Measurements from ENCODE around the gene ZNF766. TPM values are rescaled to one million over a fixed set of nuclear protein-coding genes. Genes with fewer than 3 reads are reported as not detected.
"Not testable (repeated sequence)": the region's sequence is repeated elsewhere in the genome, so short reads cannot be mapped to it uniquely, and the experiment has no call there.

ZNF766 gene
- polyA plus RNA-seq, 6 donors from 2014 or later = 27.8 to 62.4 (median 56.8) TPM

- DNase-seq; H3K27me3 Mint-ChIP-seq; H3K4me3 Mint-ChIP-seq; ATAC-seq (ENCODE audit: low read depth in 2 of 2): not testable (repeated sequence)
- peaks cover 21 to 38% of the 10 kb centered on the region in 2 donors for H3K36me3 Mint-ChIP-seq
- H3K9me3 Mint-ChIP-seq = peaks cover 3 to 36% (median 11%) of the 10 kb centered on the region in 7 donors
- peaks cover 15 to 19% (median 18%) of the 10 kb centered on the region in 3 donors for H3K4me1 Mint-ChIP-seq
- H3K27ac Mint-ChIP-seq = peak overlapping the region in 1 of 6 donors; percentile 44
Measured at GRCh38 chr19:52292946-52293345, 23.6 kb downstream of the ZNF766 start.

DNA sequence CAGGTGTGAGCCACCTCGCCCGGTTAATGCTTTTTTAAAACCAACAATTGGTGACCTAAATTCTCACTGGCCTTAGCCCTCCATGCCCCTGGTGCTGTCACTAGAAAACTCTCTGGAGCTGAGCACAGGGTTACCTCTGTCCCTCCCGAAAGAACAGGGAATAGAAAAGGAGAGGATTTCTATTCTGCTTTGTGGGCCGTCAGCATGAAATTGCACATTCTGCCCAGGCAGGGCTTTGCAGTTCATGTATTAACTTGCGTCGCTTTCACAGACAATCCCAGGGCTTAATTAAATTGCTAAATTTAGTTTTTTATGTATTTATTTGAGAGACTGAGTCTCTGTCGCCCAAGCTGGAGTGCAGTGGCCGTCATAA lies 27.0 kb downstream of the ZNF766 start:
- H3K27ac Mint-ChIP-seq = peak overlapping the region in 3 of 6 donors; percentile 49 to 92 (median 82)
- H3K9me3 Mint-ChIP-seq = peaks cover 3 to 44% (median 9%) of the 10 kb centered on the region in 7 donors
- H3K4me3 Mint-ChIP-seq = peak overlapping the region; percentile 80 to 99 (median 90)
- H3K27me3 Mint-ChIP-seq = no peaks in the 10 kb centered on the region
- peaks cover 26 to 44% (median 35%) of the 10 kb centered on the region in 3 donors for H3K4me1 Mint-ChIP-seq
- DNase-seq = no peak
- peak in 1 of 2 donors; percentile 3 for ATAC-seq (ENCODE audit: low read depth in 2 of 2)
- H3K36me3 Mint-ChIP-seq = peaks cover 27 to 45% of the 10 kb centered on the region in 2 donors

- ATAC-seq (ENCODE audit: low read depth in 2 of 2) (peak; percentile 80 to 88), DNase-seq (peak; percentile 81)
- peaks cover 26 to 44% (median 35%) of the 10 kb centered on the region in 3 donors for H3K4me1 Mint-ChIP-seq
- H3K4me3 Mint-ChIP-seq = peak within 1 kb of the TSS; percentile 88 to 100 (median 98)
- H3K36me3 Mint-ChIP-seq = peaks cover 32 to 49% of the 10 kb centered on the region in 2 donors
- H3K9me3 Mint-ChIP-seq = peaks cover 3 to 49% (median 10%) of the 10 kb centered on the region in 7 donors
- peak within 1 kb of the TSS; percentile 92 to 100 (median 98) for H3K27ac Mint-ChIP-seq
- H3K27me3 Mint-ChIP-seq = no peaks in the 10 kb centered on the region
Measured at GRCh38 chr19:52296773-52297600, 27.6 kb downstream of the ZNF766 start, which contains the start of gene ZNF480. Gene ZNF480 (plus strand): TSS chr19:52297169. CDS start chr19:52300413, 3,244 bp downstream.

- Mint-ChIP-seq H3K4me3 (peak overlapping the region; percentile 88 to 100 (median 98)), H3K27ac (peak overlapping the region; percentile 92 to 100 (median 98)), H3K36me3 (peaks cover 34 to 51% of the 10 kb centered on the region in 2 donors), H3K27me3 (no peaks in the 10 kb centered on the region), H3K9me3 (peaks cover 7 to 49% (median 14%) of the 10 kb centered on the region in 7 donors), H3K4me1 (peaks cover 23 to 44% (median 35%) of the 10 kb centered on the region in 3 donors)
- DNase-seq = no peak
- no peak for ATAC-seq (ENCODE audit: low read depth in 2 of 2)
Measured at GRCh38 chr19:52297601-52298364, 28.4 kb downstream of the ZNF766 start.

- no peak for DNase-seq
- H3K4me1 Mint-ChIP-seq = no peaks in the 10 kb centered on the region
- H3K9me3 Mint-ChIP-seq = peaks cover 12 to 91% (median 79%) of the 10 kb centered on the region in 7 donors
- peak overlapping the region in 2 of 6 donors; percentile 39 to 42 for H3K27ac Mint-ChIP-seq
- peak overlapping the region in 1 of 8 donors; percentile 52 for H3K4me3 Mint-ChIP-seq
- peaks cover 64 to 67% of the 10 kb centered on the region in 2 donors for H3K36me3 Mint-ChIP-seq
- ATAC-seq (ENCODE audit: low read depth in 2 of 2) = no peak
- H3K27me3 Mint-ChIP-seq = no peaks in the 10 kb centered on the region
Measured at GRCh38 chr19:52307275-52307674, 37.9 kb downstream of the ZNF766 start.

DNA sequence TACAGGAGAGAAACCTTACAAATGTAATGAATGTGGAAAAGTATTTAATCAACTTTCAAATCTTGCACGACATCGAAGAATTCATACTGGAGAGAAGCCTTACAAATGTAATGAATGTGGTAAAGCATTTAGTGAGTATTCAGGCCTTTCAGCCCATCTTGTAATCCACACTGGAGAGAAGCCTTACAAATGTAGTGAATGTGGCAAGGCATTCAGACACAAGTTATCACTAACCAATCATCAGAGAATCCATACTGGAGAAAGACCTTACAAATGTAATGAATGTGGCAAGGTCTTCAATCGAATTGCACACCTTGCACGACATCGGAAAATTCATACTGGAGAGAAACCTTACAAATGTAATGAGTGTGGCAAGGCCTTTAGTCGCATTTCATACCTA lies 53.0 kb downstream of the ZNF766 start:
- Mint-ChIP-seq H3K27ac (no peak overlapping the region), H3K9me3 (peaks cover 15 to 99% (median 95%) of the 10 kb centered on the region in 7 donors), H3K27me3 (no peaks in the 10 kb centered on the region), H3K4me3 (no peak overlapping the region), H3K36me3 (peaks cover 52 to 64% of the 10 kb centered on the region in 2 donors), H3K4me1 (peaks cover 0 to 6% (median 0%) of the 10 kb centered on the region in 3 donors)
- DNase-seq = no peak
- no peak for ATAC-seq (ENCODE audit: low read depth in 2 of 2)

DNA sequence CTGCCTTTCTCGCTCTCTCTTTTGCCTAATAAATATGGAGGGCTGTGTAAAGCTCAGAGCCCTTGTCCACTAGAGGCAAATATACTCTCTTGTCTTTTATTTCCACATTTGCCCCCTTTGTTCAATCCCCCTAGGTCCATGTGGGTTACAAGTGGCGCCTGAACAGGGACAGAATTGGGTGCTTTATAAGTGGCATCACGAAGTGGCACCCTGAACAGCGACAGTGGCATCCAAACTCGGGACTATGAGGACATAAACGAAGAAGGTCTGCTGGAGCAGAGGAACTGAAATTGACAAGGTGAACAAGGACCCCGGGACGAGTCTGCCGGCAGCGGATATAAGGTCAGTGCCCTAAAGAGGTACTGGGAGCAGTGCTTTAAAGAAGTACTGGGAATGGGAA lies 62.4 kb downstream of the ZNF766 start:
- Mint-ChIP-seq H3K36me3 (peaks cover 6 to 34% of the 10 kb centered on the region in 2 donors), H3K9me3 (peaks cover 7 to 88% (median 71%) of the 10 kb centered on the region in 7 donors), H3K27ac (no peak overlapping the region), H3K4me3 (peak overlapping the region in 2 of 8 donors; percentile 10 to 46), H3K27me3 (no peaks in the 10 kb centered on the region), H3K4me1 (peaks cover 3 to 9% (median 8%) of the 10 kb centered on the region in 3 donors)
- ATAC-seq (ENCODE audit: low read depth in 2 of 2) (no peak), DNase-seq (no peak)

DNA sequence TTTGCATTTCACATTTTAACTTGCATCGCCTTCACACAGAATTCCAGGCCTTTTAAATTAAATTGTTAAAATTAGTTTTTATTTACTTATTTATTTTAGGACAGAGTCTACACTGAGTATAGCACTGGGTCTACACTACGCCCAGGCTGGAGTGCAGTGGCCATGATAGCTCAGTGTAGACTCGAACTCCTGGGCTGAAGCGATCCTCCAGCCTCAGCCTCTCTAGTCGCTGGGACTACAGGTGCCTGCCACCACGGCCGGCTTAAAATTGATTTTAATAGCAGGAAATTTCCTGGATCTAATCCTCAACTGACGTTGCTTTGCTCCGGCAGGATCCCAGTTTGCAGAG lies 66.4 kb downstream of the ZNF766 start:
- Mint-ChIP-seq H3K4me3 (peak overlapping the region; percentile 89 to 99 (median 98)), H3K27ac (peak overlapping the region in 5 of 6 donors; percentile 88 to 99 (median 96)), H3K36me3 (peaks cover 6 to 43% of the 10 kb centered on the region in 2 donors), H3K4me1 (peaks cover 16 to 19% (median 16%) of the 10 kb centered on the region in 3 donors), H3K9me3 (peaks cover 12 to 62% (median 41%) of the 10 kb centered on the region in 7 donors), H3K27me3 (no peaks in the 10 kb centered on the region)
- ATAC-seq (ENCODE audit: low read depth in 2 of 2) (no peak), DNase-seq (no peak)

DNA sequence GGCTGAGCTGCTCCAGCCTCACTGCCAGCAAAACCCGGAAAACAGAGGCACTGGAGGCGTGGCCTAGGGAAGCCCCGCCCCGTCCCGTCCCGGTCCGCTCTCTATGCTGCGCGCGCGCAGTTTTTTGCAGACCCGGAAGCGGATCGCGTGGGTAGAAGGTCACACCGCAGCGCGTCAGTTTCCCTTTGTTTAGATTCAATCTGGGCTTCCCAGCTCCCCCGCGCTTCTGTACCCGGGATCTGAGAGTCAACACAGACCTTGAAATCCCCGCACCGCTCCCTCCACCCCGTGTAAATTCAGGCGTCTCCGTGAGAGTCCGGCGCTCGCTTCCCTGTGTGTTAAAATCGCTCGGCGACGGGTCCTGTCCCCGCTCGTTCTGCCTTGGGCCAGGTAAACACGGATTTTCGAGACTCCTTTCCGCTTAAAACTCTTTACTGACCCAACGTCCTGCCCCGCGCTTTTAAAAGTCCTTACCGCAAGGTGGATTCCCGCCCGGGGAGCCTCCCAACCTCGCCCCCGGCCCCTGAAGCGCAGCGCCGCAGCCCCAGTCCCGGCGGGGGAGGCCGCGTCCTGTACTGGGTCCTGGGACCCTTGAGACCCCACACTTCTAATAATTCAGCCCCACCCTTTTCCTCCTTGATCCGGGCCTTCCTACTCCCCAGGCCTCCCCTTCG lies 66.9 kb downstream of the ZNF766 start, which contains the start of gene ZNF610:
Gene ZNF610 (plus strand): TSS at position 127 of the 674 bp plus-strand sequence. CDS start 12,930 bp downstream, outside the sequence.
- Mint-ChIP-seq H3K4me1 (peaks cover 16 to 19% (median 16%) of the 10 kb centered on the region in 3 donors), H3K4me3 (peak within 1 kb of the TSS; percentile 89 to 99 (median 98)), H3K27ac (peak within 1 kb of the TSS; percentile 88 to 99 (median 96)), H3K27me3 (no peaks in the 10 kb centered on the region), H3K36me3 (peaks cover 6 to 43% of the 10 kb centered on the region in 2 donors), H3K9me3 (peaks cover 12 to 59% (median 36%) of the 10 kb centered on the region in 7 donors)
- peak; percentile 81 for DNase-seq
- peak; percentile 95 for ATAC-seq (ENCODE audit: low read depth in 2 of 2)

DNA sequence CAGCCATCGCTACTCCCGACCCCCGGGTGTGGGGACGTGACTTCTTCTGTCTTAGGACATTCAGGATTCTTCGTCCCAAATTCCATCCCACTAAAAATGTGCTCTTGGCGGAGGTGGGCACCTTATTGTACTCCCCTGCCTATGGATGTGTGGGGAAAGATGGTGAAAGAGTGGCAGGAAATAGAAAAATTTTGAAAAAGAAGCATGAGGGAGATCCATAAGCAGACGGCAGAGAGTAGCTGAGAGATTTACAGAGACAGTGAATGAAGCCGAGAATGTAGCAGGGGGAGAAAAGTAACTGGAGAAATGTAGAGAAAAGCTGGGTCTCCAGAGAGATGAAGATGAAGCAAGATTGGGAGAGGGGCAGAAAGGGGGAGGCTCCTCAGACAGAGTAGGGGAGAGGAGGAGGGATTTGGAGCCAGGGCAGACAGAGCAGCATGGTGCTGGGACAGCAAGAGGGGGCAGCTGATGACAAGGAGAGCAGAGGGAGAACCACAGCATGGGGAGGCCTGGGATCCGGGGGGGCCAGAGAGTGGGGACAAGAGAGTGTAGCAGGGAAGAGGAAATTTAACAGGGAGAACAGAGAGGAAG lies 67.5 kb downstream of the ZNF766 start:
- Mint-ChIP-seq H3K4me1 (peaks cover 16 to 19% (median 16%) of the 10 kb centered on the region in 3 donors), H3K9me3 (peaks cover 12 to 54% (median 30%) of the 10 kb centered on the region in 7 donors), H3K36me3 (peaks cover under 1 to 38% of the 10 kb centered on the region in 2 donors), H3K27ac (peak overlapping the region; percentile 88 to 98 (median 96)), H3K27me3 (no peaks in the 10 kb centered on the region), H3K4me3 (peak overlapping the region; percentile 89 to 99 (median 98))
- DNase-seq (no peak), ATAC-seq (ENCODE audit: low read depth in 2 of 2) (no peak)

GRCh38 chr19:52339022-52339421 lies 69.6 kb downstream of the ZNF766 start:
- not testable (repeated sequence) for H3K27me3 Mint-ChIP-seq; ATAC-seq (ENCODE audit: low read depth in 2 of 2); DNase-seq
- Mint-ChIP-seq H3K9me3 (peaks cover 5 to 36% (median 8%) of the 10 kb centered on the region in 7 donors), H3K4me1 (peaks cover 16 to 24% (median 16%) of the 10 kb centered on the region in 3 donors), H3K4me3 (peak overlapping the region in 2 of 8 donors; percentile 58 to 71), H3K36me3 (peaks cover 0 to 21% of the 10 kb centered on the region in 2 donors), H3K27ac (peak overlapping the region in 1 of 6 donors; percentile 86)

- H3K4me1 Mint-ChIP-seq = peaks cover 0 to 5% (median 0%) of the 10 kb centered on the region in 3 donors
- ATAC-seq (ENCODE audit: low read depth in 2 of 2) = peak; percentile 68 to 79
- peak; percentile 25 for DNase-seq
- peaks cover 0 to 23% (median 5%) of the 10 kb centered on the region in 7 donors for H3K9me3 Mint-ChIP-seq
- no peaks in the 10 kb centered on the region for H3K27me3 Mint-ChIP-seq
- H3K4me3 Mint-ChIP-seq = no peak overlapping the region
- H3K36me3 Mint-ChIP-seq = peaks cover 4 to 11% of the 10 kb centered on the region in 2 donors
- no peak overlapping the region for H3K27ac Mint-ChIP-seq
Measured at GRCh38 chr19:52343548-52343947, 74.2 kb downstream of the ZNF766 start.

Measured in naive B cell (primary cell).